Fibroblast of lung (primary cell): ENCODE results near the gene PNPLA7. TPM values are rescaled to one million over a fixed set of nuclear protein-coding genes. Genes with fewer than 3 reads are reported as not detected.
"Not testable (repeated sequence)": the region's sequence is repeated elsewhere in the genome, so short reads cannot be mapped to it uniquely, and the experiment has no call there.

ENCODE experiments used
- DNase-seq, 2 donors: peaks; one replicate each; pipeline versions ENCODE4 v3.0.0 to v3.0.0-alpha.2; 2010; ENCODE audit warnings: low read depth in 2 of 2
- H2AFZ ChIP-seq: 2 replicates; pipeline ENCODE4 v1.5.1; 2012; ENCODE audit warnings: low read length, control low read depth, inconsistent platforms
- H3K27ac ChIP-seq: 2 replicates; pipeline ENCODE4 v1.5.1; 2011; ENCODE audit warnings: low read length, control low read depth; ENCODE audit not compliant: insufficient read depth
- H3K27me3 ChIP-seq: 2 replicates; pipeline ENCODE4 v1.5.1; 2011; ENCODE audit warnings: mild to moderate bottlenecking, low read length; ENCODE audit not compliant: control insufficient read depth, insufficient read depth
- H3K36me3 ChIP-seq: 2 replicates; pipeline ENCODE4 v1.5.1; 2011; ENCODE audit warnings: low read length; ENCODE audit not compliant: control insufficient read depth, insufficient read depth
- H3K4me1 ChIP-seq: 2 replicates; pipeline ENCODE4 v1.5.1; 2011; ENCODE audit warnings: low read length; ENCODE audit not compliant: control insufficient read depth, insufficient read depth; ENCODE audit errors: extremely low read depth
- H3K4me2 ChIP-seq: 2 replicates; pipeline ENCODE4 v1.5.1; 2011; ENCODE audit warnings: low read length, control low read depth; ENCODE audit not compliant: insufficient read depth; ENCODE audit errors: extremely low read depth
- H3K4me3 ChIP-seq, 4 experiments: fragments of 200-600 bp in 1 of 4; sonication (generic) in 1 of 4; replicated peaks in 1 of 4; 2 replicates each; pipeline ENCODE4 v1.5.1; 2011 to 2016; ENCODE audit warnings: low read length in 4 of 4, low read depth in 3 of 4, mild to moderate bottlenecking in 3 of 4, control low read depth in 2 of 4, inconsistent platforms in 1 of 4, mixed read lengths in 1 of 4; ENCODE audit not compliant: insufficient read depth in 1 of 4; ENCODE audit errors: control extremely low read depth in 1 of 4
- H3K79me2 ChIP-seq: 2 replicates; pipeline ENCODE4 v1.5.1; 2012; ENCODE audit warnings: mild to moderate bottlenecking, low read length, inconsistent platforms; ENCODE audit not compliant: control insufficient read depth, insufficient read depth
- H3K9ac ChIP-seq: 2 replicates; pipeline ENCODE4 v1.5.1; 2011; ENCODE audit warnings: mild to moderate bottlenecking, low read length, control low read depth; ENCODE audit not compliant: insufficient read depth
- H3K9me3 ChIP-seq: 2 replicates; pipeline ENCODE4 v1.5.1; 2012; ENCODE audit warnings: low read depth, low read length; ENCODE audit not compliant: control insufficient read depth, insufficient read depth
- H4K20me1 ChIP-seq: 2 replicates; pipeline ENCODE4 v1.5.1; 2011; ENCODE audit warnings: low read length; ENCODE audit not compliant: control insufficient read depth, insufficient read depth; ENCODE audit errors: extremely low read depth
- CTCF ChIP-seq, 2 donors: IDR thresholded peaks in 1 of 2; conservative IDR thresholded peaks in 1 of 2; 1 replicate in 1 of 2; 2 replicates in 1 of 2; pipeline ENCODE4 v1.5.1; 2011 to 2012; ENCODE audit warnings: low read length in 2 of 2, control low read depth in 1 of 2, inconsistent platforms in 1 of 2, low read depth in 1 of 2, mild to moderate bottlenecking in 1 of 2
- EZH2 ChIP-seq: IDR thresholded peaks from 2 replicates; pipeline ENCODE4 v1.5.1; 2012; ENCODE audit warnings: low read length, control low read depth, mild to moderate bottlenecking; ENCODE audit errors: missing control alignments
- polyA plus RNA-seq, 2 donors: library from polyadenylated mRNA; depleted of rRNA in 1 of 2; stranded (reverse) in 1 of 2; unstranded in 1 of 2; fragments of >200 nt; gene quantifications; 2 replicates each; pipeline ENCODE4 v1.2.1, GENCODE V29; 2011 to 2012; ENCODE audit warnings: missing spikeins in 1 of 2
- total RNA-seq: library from RNA; depleted of rRNA; stranded (reverse); fragments of >200 nt; gene quantifications from 2 replicates; pipeline ENCODE4 v1.2.1, GENCODE V29; 2014

Gene PNPLA7
- total and polyA plus RNA-seq, 2 donors (not counting 1 experiment from before 2014, with no cell fraction given), result 0.23 to 3.0 TPM

- H3K36me3 ChIP-seq, result no peaks in the 10 kb centered on the region
- H3K4me2 ChIP-seq, result no peak overlapping the region
- H3K27ac ChIP-seq, result no peak overlapping the region
- H4K20me1 ChIP-seq, result no peaks in the 10 kb centered on the region
- H2AFZ ChIP-seq, result no peak overlapping the region
- DNase-seq, result no peak
- H3K79me2 ChIP-seq, result no peaks in the 10 kb centered on the region
- H3K27me3 ChIP-seq, result peaks cover 2% of the 10 kb centered on the region
- H3K4me3 ChIP-seq, result no peak overlapping the region
- TF ChIP-seq CTCF (conservative IDR thresholded peaks at IDR 0.05 in 1 of 2, IDR thresholded peaks at IDR 0.05 in 1 of 2; ENCODE audit: low read depth in 1 of 2, low read length in 2 of 2), result no peak
- TF ChIP-seq EZH2, result no peak
- H3K9me3 ChIP-seq, result no peaks in the 10 kb centered on the region
- no peak overlapping the region for H3K9ac ChIP-seq
- no peaks in the 10 kb centered on the region for H3K4me1 ChIP-seq
These were observed 79.4 kb downstream of the PNPLA7 start for GRCh38 chr9:137470785-137471184.

- Histone ChIP-seq H3K4me2 (no peak overlapping the region), H3K9me3 (no peaks in the 10 kb centered on the region), H3K4me3 (no peak overlapping the region), H3K36me3 (no peaks in the 10 kb centered on the region), H4K20me1 (no peaks in the 10 kb centered on the region), H3K79me2 (no peaks in the 10 kb centered on the region), H2AFZ (no peak overlapping the region), H3K4me1 (no peaks in the 10 kb centered on the region), H3K27me3 (peaks cover 2% of the 10 kb centered on the region), H3K9ac (no peak overlapping the region), H3K27ac (no peak overlapping the region)
- no peak for DNase-seq
- TF ChIP-seq CTCF (conservative IDR thresholded peaks at IDR 0.05 in 1 of 2, IDR thresholded peaks at IDR 0.05 in 1 of 2; ENCODE audit: low read depth in 1 of 2, low read length in 2 of 2) (no peak), EZH2 (no peak)
These were observed 82.3 kb downstream of the PNPLA7 start for GRCh38 chr9:137467896-137468295.

- TF ChIP-seq EZH2 (no peak), CTCF (conservative IDR thresholded peaks at IDR 0.05 in 1 of 2, IDR thresholded peaks at IDR 0.05 in 1 of 2; ENCODE audit: low read depth in 1 of 2, low read length in 2 of 2) (no peak)
- Histone ChIP-seq H3K36me3 (no peaks in the 10 kb centered on the region), H3K4me3 (no peak overlapping the region), H3K27ac (no peak overlapping the region), H3K4me2 (no peak overlapping the region), H3K27me3 (peaks cover 2% of the 10 kb centered on the region), H2AFZ (no peak overlapping the region), H3K9me3 (no peaks in the 10 kb centered on the region), H3K4me1 (no peaks in the 10 kb centered on the region), H3K9ac (no peak overlapping the region), H4K20me1 (no peaks in the 10 kb centered on the region), H3K79me2 (no peaks in the 10 kb centered on the region)
- DNase-seq, result no peak
These were observed 83.0 kb downstream of the PNPLA7 start for GRCh38 chr9:137467161-137467581.

GRCh38 chr9:137466389-137467085 is 83.7 kb downstream of the PNPLA7 start:
- not testable (repeated sequence) for H2AFZ ChIP-seq, H3K9me3 ChIP-seq, H4K20me1 ChIP-seq, H3K4me3 ChIP-seq, H3K27ac ChIP-seq, H3K4me2 ChIP-seq, H3K79me2 ChIP-seq, H3K4me1 ChIP-seq, H3K9ac ChIP-seq, H3K36me3 ChIP-seq, H3K27me3 ChIP-seq, DNase-seq
